H1 (cell line): ENCODE measurements around the gene RAB11FIP5. TPM values are rescaled to one million over a fixed set of nuclear protein-coding genes. Genes with fewer than 3 reads are reported as not detected.

Experiments used
- CTCF ChIA-PET: fragments of 300-600 bp; sonication (Branson Sonifier 250); formaldehyde crosslinking; loops from one replicate; lab custom pipeline; 2021; ENCODE audit not compliant: partially characterized antibody; lab: Charles Lee
- POLR2A ChIA-PET: fragments of 300-600 bp; sonication (Branson Sonifier 250); formaldehyde crosslinking; loops from one replicate; lab custom pipeline; 2021; ENCODE audit warnings: inconsistent platforms; ENCODE audit not compliant: partially characterized antibody; lab: Charles Lee
- DNase-seq, 2 experiments: peaks; one replicate each; pipeline versions ENCODE4 v3.0.0 to v3.0.0-alpha.2; 2010 to 2022; ENCODE audit warnings: low spot score in 2 of 2, low read depth in 1 of 2, mixed read lengths in 1 of 2
- FAIRE-seq: peaks from 2 replicates; lab custom pipeline; 2011; peaks lifted over from hg19 to GRCh38; lab: Jason Lieb, UNC
- H2AFZ ChIP-seq: 2 replicates; pipeline ENCODE4 v1.8.1; 2012; ENCODE audit warnings: low read length, inconsistent platforms
- H2AK5ac ChIP-seq: 2 replicates; pipeline ENCODE4 v1.6.1; 2013; ENCODE audit warnings: low read depth, low read length
- H2BK120ac ChIP-seq: replicated peaks from 2 replicates; pipeline ENCODE3; 2013; ENCODE audit warnings: low read depth, low read length, inconsistent platforms
- H2BK12ac ChIP-seq: 2 replicates; pipeline ENCODE4 v1.6.1; 2013; ENCODE audit warnings: low read depth, low read length
- H2BK15ac ChIP-seq: 2 replicates; pipeline ENCODE4 v1.6.1; 2013; ENCODE audit warnings: low read length
- H2BK20ac ChIP-seq: 2 replicates; pipeline ENCODE4 v1.6.1; 2013; ENCODE audit warnings: low read length
- H2BK5ac ChIP-seq: 2 replicates; pipeline ENCODE4 v1.6.1; 2013; ENCODE audit warnings: low read depth, low read length
- H3K14ac ChIP-seq: 2 replicates; pipeline ENCODE4 v1.6.1; 2013; ENCODE audit warnings: inconsistent platforms; ENCODE audit not compliant: insufficient read length
- H3K18ac ChIP-seq: 2 replicates; pipeline ENCODE4 v1.6.1; 2013; ENCODE audit warnings: low read length; ENCODE audit errors: extremely low read depth
- H3K23ac ChIP-seq: 2 replicates; pipeline ENCODE4 v1.6.1; 2013; ENCODE audit warnings: inconsistent platforms; ENCODE audit not compliant: insufficient read length
- H3K23me2 ChIP-seq: 2 replicates; pipeline ENCODE4 v1.6.1; 2013; ENCODE audit warnings: low read depth, low read length
- H3K27ac ChIP-seq: 2 replicates; pipeline ENCODE4 v1.6.1; 2011; ENCODE audit warnings: low read depth, low read length, inconsistent platforms
- H3K27me3 ChIP-seq, 4 experiments: replicated peaks in 1 of 4; 1 replicate in 1 of 4; 2 replicates in 3 of 4; pipeline versions ENCODE4 v1.6.1 to v1.8.1; 2011 to 2013; ENCODE audit warnings: low read length in 3 of 4, mild to moderate bottlenecking in 3 of 4, inconsistent platforms in 2 of 4, mixed read lengths in 2 of 4, moderate library complexity in 1 of 4; ENCODE audit not compliant: control insufficient read depth in 3 of 4, insufficient read depth in 3 of 4; ENCODE audit errors: extremely low read depth in 1 of 4
- H3K36me3 ChIP-seq, 4 experiments: 2 replicates each; pipeline versions ENCODE4 v1.6.1 to v1.8.1; 2011 to 2013; ENCODE audit warnings: mild to moderate bottlenecking in 4 of 4, low read length in 3 of 4, moderate library complexity in 2 of 4, control low read depth in 1 of 4, inconsistent platforms in 1 of 4; ENCODE audit not compliant: insufficient read depth in 4 of 4, control insufficient read depth in 2 of 4
- H3K4ac ChIP-seq: replicated peaks from 2 replicates; pipeline ENCODE3; 2013; ENCODE audit warnings: low read length, low read depth, mixed read lengths, inconsistent platforms; ENCODE audit not compliant: insufficient read length
- H3K4me1 ChIP-seq, 4 experiments: replicated peaks in 1 of 4; 1 replicate in 1 of 4; 2 replicates in 3 of 4; pipeline versions ENCODE4 v1.6.1 to v1.8.1; 2011 to 2013; ENCODE audit warnings: low read length in 3 of 4, inconsistent platforms in 2 of 4, mixed read lengths in 1 of 4; ENCODE audit not compliant: insufficient read depth in 4 of 4, control insufficient read depth in 3 of 4
- H3K4me2 ChIP-seq, 2 experiments: 2 replicates each; pipeline versions ENCODE4 v1.6.1 to v1.8.1; 2011 to 2013; ENCODE audit warnings: low read depth in 2 of 2, low read length in 2 of 2, control low read depth in 1 of 2, inconsistent platforms in 1 of 2, mild to moderate bottlenecking in 1 of 2; ENCODE audit not compliant: insufficient read depth in 1 of 2
- H3K4me3 ChIP-seq, 4 experiments: fragments of 200-600, 300-600 bp in 1 of 4; sonication (generic), shearing (Covaris generic), sonication (Bioruptor Twin) in 1 of 4; 2 replicates each; pipeline versions ENCODE4 v1.5.1 to v1.8.1; 2011 to 2016; ENCODE audit warnings: low read length in 4 of 4, low read depth in 3 of 4, control low read depth in 2 of 4, inconsistent platforms in 2 of 4, mild to moderate bottlenecking in 2 of 4, mixed read lengths in 1 of 4, moderate library complexity in 1 of 4; ENCODE audit not compliant: insufficient read depth in 2 of 4; ENCODE audit errors: extremely low read depth in 1 of 4
- H3K56ac ChIP-seq: replicated peaks from 2 replicates; pipeline ENCODE3; 2013; ENCODE audit warnings: low read depth, mild to moderate bottlenecking, mixed read lengths, low read length, inconsistent platforms; ENCODE audit not compliant: insufficient read length
- H3K79me1 ChIP-seq: 2 replicates; pipeline ENCODE4 v1.6.1; 2013; ENCODE audit warnings: low read depth, low read length, control low read depth
- H3K79me2 ChIP-seq, 2 experiments: 2 replicates each; pipeline versions ENCODE4 v1.6.1 to v1.8.1; 2012 to 2013; ENCODE audit warnings: low read length in 2 of 2, mild to moderate bottlenecking in 2 of 2, inconsistent platforms in 1 of 2; ENCODE audit not compliant: insufficient read depth in 2 of 2, control insufficient read depth in 1 of 2
- H3K9ac ChIP-seq, 4 experiments: replicated peaks in 1 of 4; 1 replicate in 1 of 4; 2 replicates in 3 of 4; pipeline versions ENCODE4 v1.6.1 to v1.8.1; 2011 to 2013; ENCODE audit warnings: low read depth in 3 of 4, low read length in 3 of 4, control low read depth in 2 of 4, mild to moderate bottlenecking in 2 of 4, moderate library complexity in 2 of 4, inconsistent platforms in 1 of 4; ENCODE audit errors: extremely low read depth in 1 of 4
- H3K9me3 ChIP-seq, 2 experiments: 2 replicates each; pipeline versions ENCODE4 v1.6.1 to v1.8.1; 2012 to 2013; ENCODE audit warnings: mild to moderate bottlenecking in 2 of 2, moderate library complexity in 2 of 2, control low read depth in 1 of 2, inconsistent platforms in 1 of 2, low read depth in 1 of 2, low read length in 1 of 2, mixed read lengths in 1 of 2; ENCODE audit not compliant: insufficient read depth in 2 of 2
- H4K20me1 ChIP-seq, 2 experiments: replicated peaks in 1 of 2; 2 replicates each; pipeline versions ENCODE3 to v1.8.1; 2011 to 2013; ENCODE audit warnings: inconsistent platforms in 2 of 2, low read length in 2 of 2, mild to moderate bottlenecking in 1 of 2; ENCODE audit not compliant: insufficient read depth in 2 of 2, control insufficient read depth in 1 of 2
- H4K5ac ChIP-seq: 2 replicates; pipeline ENCODE4 v1.6.1; 2013; ENCODE audit warnings: low read length, low read depth, mixed read lengths, inconsistent platforms; ENCODE audit not compliant: insufficient read length
- H4K8ac ChIP-seq: 2 replicates; pipeline ENCODE4 v1.8.0; 2013; ENCODE audit warnings: mild to moderate bottlenecking, moderate library complexity, low read length, inconsistent platforms; ENCODE audit not compliant: insufficient read depth; ENCODE audit errors: extremely low read depth
- H4K91ac ChIP-seq: replicated peaks from 2 replicates; pipeline ENCODE3; 2013; ENCODE audit warnings: low read length, mixed read lengths, inconsistent platforms; ENCODE audit not compliant: insufficient read length
- ATF3 ChIP-seq: IDR thresholded peaks from 2 replicates; pipeline ENCODE4 v1.6.1; 2011; ENCODE audit warnings: low read depth, mild to moderate bottlenecking, low read length; ENCODE audit not compliant: insufficient read depth
- BCL11A ChIP-seq, 2 experiments: IDR thresholded peaks; one replicate each; pipeline ENCODE4 v1.6.1; 2011; ENCODE audit warnings: low read depth in 2 of 2, low read length in 2 of 2, mild to moderate bottlenecking in 2 of 2
- CREB1 ChIP-seq: IDR thresholded peaks from 2 replicates; pipeline ENCODE4 v1.6.1; 2012; ENCODE audit warnings: inconsistent platforms
- EGR1 ChIP-seq: IDR thresholded peaks from 2 replicates; pipeline ENCODE4 v1.6.1; 2011; ENCODE audit warnings: low read depth, low read length, borderline replicate concordance
- JUND ChIP-seq: IDR thresholded peaks from 2 replicates; pipeline ENCODE4 v1.6.1; 2011; ENCODE audit warnings: mild to moderate bottlenecking, improper control_type of control experiment, low read length
- KDM1A ChIP-seq: fragments of 200-600, 300-600 bp; sonication (generic); IDR thresholded peaks from 2 replicates; pipeline ENCODE4 v1.7.1; 2016; ENCODE audit warnings: mild to moderate bottlenecking, low read length, borderline replicate concordance
- MAFK ChIP-seq: IDR thresholded peaks from 2 replicates; pipeline ENCODE4 v1.6.1; 2012; ENCODE audit warnings: low read depth, mild to moderate bottlenecking, improper control_type of control experiment, low read length
- PHF8 ChIP-seq: fragments of 200-600 bp; sonication (generic); conservative IDR thresholded peaks from 2 replicates; pipeline ENCODE4 v1.7.1; 2012; ENCODE audit warnings: low read depth, mild to moderate bottlenecking, inconsistent platforms, low read length, moderate library complexity
- POLR2A ChIP-seq, 2 experiments: IDR thresholded peaks; 1 replicate in 1 of 2; 2 replicates in 1 of 2; pipeline ENCODE4 v1.6.1; 2011; ENCODE audit warnings: low read depth in 2 of 2, low read length in 2 of 2, mild to moderate bottlenecking in 2 of 2; ENCODE audit errors: control extremely low read depth in 1 of 2
- POLR2AphosphoS5 ChIP-seq: IDR thresholded peaks from 2 replicates; pipeline ENCODE4 v1.6.1; 2011; ENCODE audit warnings: low read depth, low read length
- SIRT6 ChIP-seq: IDR thresholded peaks from one replicate; pipeline ENCODE4 v1.7.1; 2012; ENCODE audit warnings: low read length, inconsistent platforms
- SP4 ChIP-seq: IDR thresholded peaks from 2 replicates; pipeline ENCODE4 v1.6.1; 2012; ENCODE audit warnings: low read length, inconsistent platforms
- TAF1 ChIP-seq: IDR thresholded peaks from 2 replicates; pipeline ENCODE4 v1.6.1; 2011; ENCODE audit warnings: mild to moderate bottlenecking, low read depth, low read length
- TEAD4 ChIP-seq: IDR thresholded peaks from 2 replicates; pipeline ENCODE4 v1.6.1; 2012; ENCODE audit warnings: low read depth, low read length, inconsistent platforms, mixed read lengths
- ZNF274 ChIP-seq: IDR thresholded peaks from 2 replicates; pipeline ENCODE4 v1.7.0; 2012; ENCODE audit warnings: low read length, borderline replicate concordance; ENCODE audit errors: extremely low read depth
- WGBS, 2 experiments: shearing (Covaris generic) in 1 of 2; methylation state at CpG; one replicate each; pipeline versions ENCODE4 v1.1.6 to v1.1.7; 2013 to 2015; ENCODE audit warnings: low lambda C conversion rate in 2 of 2, mixed read lengths in 2 of 2, inconsistent platforms in 1 of 2, low coverage in 1 of 2, missing lambda C conversion rate in 1 of 2; ENCODE audit not compliant: insufficient replicate concordance in 2 of 2, insufficient coverage in 1 of 2, insufficient read length in 1 of 2; ENCODE audit errors: extremely low coverage in 1 of 2, missing lambda C conversion rate in 1 of 2; 5-methylcytosine and 5-hydroxymethylcytosine counted together
- polyA plus RNA-seq, 7 experiments: library from polyadenylated mRNA; depleted of rRNA in 3 of 7; stranded (reverse) in 5 of 7; unstranded in 2 of 7; fragments of >200 nt in 5 of 7; fragments of 200-250 nt in 2 of 7; gene quantifications; 1 replicate in 5 of 7; 2 replicates in 1 of 7; 4 replicates in 1 of 7; pipeline versions ENCODE4 v1.2.1 to v1.2.3, GENCODE V29; 2011 to 2013; ENCODE audit warnings: missing spikeins in 2 of 7, mixed read lengths in 2 of 7
- total RNA-seq: library from RNA; stranded (reverse); fragmentation: NEBNext Ultra II Directional; extraction: Animal tissue kit (Norgen Biotek cat#: 25700); gene quantifications from 2 replicates; pipeline ENCODE4 v1.2.1, GENCODE V29; 2021

The RAB11FIP5 gene
- total and polyA plus RNA-seq, 2 of the 8 experiments (the other 6 are each of a cell fraction or from before 2014, with no cell fraction given), result 6.3 to 17.0 TPM

GRCh38 chr2:73072416-73072815, 40.3 kb downstream of the RAB11FIP5 start:
- Histone ChIP-seq H3K4me3 (peak overlapping the region; percentile 63 to 86 (median 76); a peak in 7 of 8 replicates), H3K9me3 (no peaks in the 10 kb centered on the region), H4K5ac (no peak overlapping the region), H3K27me3 (peaks cover 0 to 4% (median 0%) of the 10 kb centered on the region in 4 experiments; a peak in 4 of 7 replicates), H2AK5ac (no peak overlapping the region), H2BK12ac (no peak overlapping the region), H3K79me2 (peaks cover 4 to 28% of the 10 kb centered on the region in 2 experiments; a peak in 3 of 4 replicates), H2BK120ac (no peak overlapping the region), H3K79me1 (peaks cover 14% of the 10 kb centered on the region; the same call in 1 of the 2 replicates), H3K56ac (no peak overlapping the region), H3K4ac (no peak overlapping the region), H2AFZ (peak overlapping the region; percentile 79; the same call in 1 of the 2 replicates), H3K4me1 (peaks cover 4 to 15% (median 7%) of the 10 kb centered on the region in 4 experiments; a peak in 6 of 7 replicates), H4K8ac (no peak overlapping the region), H3K9ac (no peak overlapping the region), H4K91ac (no peak overlapping the region), H2BK20ac (no peak overlapping the region), H2BK15ac (0 out of 2 replicates have a peak overlapping the region, but pooled peaks have one; percentile 61), H2BK5ac (0 out of 2 replicates have a peak overlapping the region, but pooled peaks have one; percentile 79), H3K14ac (no peak overlapping the region), H3K27ac (no peak overlapping the region), H3K4me2 (peak overlapping the region; percentile 85 to 97), H3K23me2 (peaks cover 14% of the 10 kb centered on the region; the same call in 1 of the 2 replicates), H3K36me3 (no peaks in the 10 kb centered on the region; a peak in 1 of 8 replicates), H3K23ac (no peak overlapping the region), H4K20me1 (peaks cover 3 to 14% of the 10 kb centered on the region in 2 experiments), H3K18ac (no peak overlapping the region)
- DNase-seq, result no peak
- ChIA-PET CTCF (interaction anchor here (0.6 to 2.2 kb wide), 7 partner anchors 13 to 105 kb away, joined by 3 to 16 read pairs (median 3); no protein-coding TSS in a partner anchor), POLR2A (no interaction called here)
- no peak for FAIRE-seq
- 88% methylated on average over 1 of the region's 1 CpG; no CpG with 5 or more reads in 1 of the 2 experiments for WGBS, 2 experiments
- no peak for TF ChIP-seq PHF8
- no peak for TF ChIP-seq ATF3
- no peak for TF ChIP-seq SP4
- TF ChIP-seq KDM1A, result no peak
- no peak for TF ChIP-seq JUND
- TF ChIP-seq EGR1, result no peak
- TF ChIP-seq ZNF274, result no peak
- TF ChIP-seq CREB1, result no peak
- no peak for TF ChIP-seq TAF1
- no peak for TF ChIP-seq POLR2A (IDR thresholded peaks at IDR 0.05; ENCODE audit: control extremely low read depth in 1 of 2, low read depth in 2 of 2, low read length in 2 of 2)
- TF ChIP-seq MAFK, result no peak
- TF ChIP-seq POLR2AphosphoS5, result no peak
- no peak for TF ChIP-seq SIRT6
- TF ChIP-seq BCL11A (IDR thresholded peaks at IDR 0.05; ENCODE audit: low read depth in 2 of 2, low read length in 2 of 2), result no peak
- TF ChIP-seq TEAD4, result no peak
